Stimulated activated CD4-positive, alpha-beta T cell treated with anti-CD3 and anti-CD28 coated beads, TNF-alpha, amount 100 ng/mL, for 1 hour (primary cell): ENCODE results near the gene JMY.

Experiments
- DNase-seq, 3 donors: peaks; one replicate each; pipeline ENCODE4 v3.0.0-alpha.2; 2020; ENCODE audit warnings: low read depth in 3 of 3, low spot score in 1 of 3

JMY gene

DNA sequence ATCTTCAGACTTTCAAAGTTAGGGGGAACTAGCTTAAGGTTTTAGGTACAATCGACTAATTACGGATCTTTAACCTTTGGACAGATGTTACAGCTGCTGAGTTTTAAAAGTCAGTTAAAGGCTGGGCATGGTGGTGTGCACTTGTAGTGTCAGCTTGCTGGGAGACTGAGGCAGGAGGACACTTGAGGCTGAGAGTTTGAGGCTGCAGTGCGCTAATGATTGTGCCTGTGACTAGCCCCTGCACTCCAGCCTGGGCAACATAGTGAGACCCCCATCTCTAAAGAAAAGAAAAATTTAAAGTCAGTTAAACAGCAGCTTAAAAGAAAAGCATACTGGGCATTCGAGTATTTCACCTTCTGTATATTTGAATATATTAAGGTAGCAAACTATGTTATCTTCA lies 51.4 kb downstream of the JMY start:
- DNase-seq, result no peak

GRCh38 chr5:79287907-79288306 lies 52.0 kb downstream of the JMY start:
- no peak for DNase-seq

GRCh38 chr5:79295029-79295428 lies 59.1 kb downstream of the JMY start:
- no peak for DNase-seq

DNA sequence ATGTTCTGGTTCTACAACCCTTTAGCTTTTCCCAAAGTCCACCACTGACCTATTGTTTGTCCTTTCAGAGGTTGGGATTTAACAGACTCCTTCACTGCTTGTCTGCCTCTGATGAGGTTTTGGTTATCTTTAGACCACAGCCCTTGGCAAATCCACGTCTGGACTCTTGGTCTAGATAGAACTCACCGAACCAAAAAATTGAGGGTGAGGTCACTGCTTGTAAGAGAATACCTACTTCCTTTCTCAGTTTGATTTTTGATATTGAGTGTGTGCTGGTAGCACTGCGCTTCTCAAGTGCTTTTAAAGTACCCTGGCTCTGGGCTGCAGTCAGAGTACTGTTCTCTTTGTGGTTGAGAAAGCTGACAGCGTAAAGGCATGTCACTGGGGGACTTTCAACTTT lies 61.7 kb downstream of the JMY start:
- no peak for DNase-seq

- no peak for DNase-seq
Observed at GRCh38 chr5:79301046-79301712, 65.2 kb downstream of the JMY start.

DNA sequence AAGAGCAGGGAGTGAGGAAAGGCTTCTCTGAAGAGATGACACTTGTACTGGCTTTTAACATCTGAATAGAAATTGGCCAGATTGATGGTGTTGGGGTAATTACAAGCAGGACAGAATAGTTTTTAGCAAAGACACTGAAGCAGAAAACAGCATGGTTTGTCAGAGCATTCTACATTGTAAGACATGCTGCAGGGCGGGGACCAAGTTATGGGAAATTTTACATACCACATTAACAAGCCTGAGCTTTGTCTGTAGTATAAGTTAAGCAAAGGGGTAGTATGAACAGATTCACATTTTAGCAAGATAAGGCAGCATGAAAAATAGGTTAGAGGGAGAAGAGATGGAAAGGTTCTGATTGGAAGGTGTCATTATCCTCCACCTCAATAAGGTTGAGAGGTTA lies 66.5 kb downstream of the JMY start:
- DNase-seq, result no peak

DNA sequence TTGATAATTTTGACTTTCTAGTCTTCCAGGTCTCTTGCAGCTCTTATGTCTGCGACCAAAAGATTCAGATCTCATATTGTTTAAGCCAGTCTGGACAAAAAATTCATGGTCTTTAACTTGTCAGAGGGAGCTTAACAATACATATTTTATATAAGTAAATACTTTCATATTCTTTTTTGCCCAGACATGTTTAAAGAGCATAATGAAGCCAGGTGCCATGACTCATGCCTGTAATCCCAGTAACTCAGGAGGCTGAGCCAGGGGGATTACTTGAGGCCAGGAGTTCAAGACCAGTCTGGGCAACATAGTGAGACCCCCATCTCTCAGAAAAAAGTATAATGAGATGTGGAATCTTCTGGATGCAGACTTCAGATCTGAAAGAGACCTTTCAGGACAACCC lies 69.8 kb downstream of the JMY start:
- no peak for DNase-seq

DNA sequence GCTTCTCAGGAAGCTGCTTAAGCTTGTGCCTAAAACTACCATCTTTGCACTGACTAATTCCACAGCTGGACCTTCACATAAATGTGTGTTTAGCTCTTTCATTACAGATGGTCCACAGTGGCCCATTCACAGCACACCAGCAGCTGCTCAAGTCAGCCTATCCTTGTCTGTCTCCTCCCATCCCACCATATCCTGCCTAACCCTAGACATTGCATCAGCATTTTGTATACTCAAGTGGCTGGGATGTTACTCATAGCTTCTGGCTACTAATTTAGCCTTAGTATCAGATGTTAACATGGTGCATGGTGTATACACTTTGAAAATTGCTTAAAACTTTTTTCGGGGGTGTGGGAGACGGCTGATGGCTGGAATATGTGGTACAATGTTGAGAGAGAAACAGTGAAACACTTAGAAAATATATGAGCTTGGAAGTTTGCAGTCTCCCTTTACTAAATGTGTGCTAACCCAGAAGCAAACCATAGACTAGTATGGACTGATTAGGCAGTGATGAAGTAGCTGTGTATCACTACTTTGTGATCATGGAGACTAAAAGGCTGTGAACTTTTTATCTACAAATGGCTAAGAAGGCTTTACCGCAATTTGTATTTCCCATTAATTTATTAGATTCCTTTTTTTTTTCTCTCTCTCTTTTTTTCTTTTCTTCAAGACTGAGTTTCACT lies 83.1 kb downstream of the JMY start:
- DNase-seq, result no peak

DNA sequence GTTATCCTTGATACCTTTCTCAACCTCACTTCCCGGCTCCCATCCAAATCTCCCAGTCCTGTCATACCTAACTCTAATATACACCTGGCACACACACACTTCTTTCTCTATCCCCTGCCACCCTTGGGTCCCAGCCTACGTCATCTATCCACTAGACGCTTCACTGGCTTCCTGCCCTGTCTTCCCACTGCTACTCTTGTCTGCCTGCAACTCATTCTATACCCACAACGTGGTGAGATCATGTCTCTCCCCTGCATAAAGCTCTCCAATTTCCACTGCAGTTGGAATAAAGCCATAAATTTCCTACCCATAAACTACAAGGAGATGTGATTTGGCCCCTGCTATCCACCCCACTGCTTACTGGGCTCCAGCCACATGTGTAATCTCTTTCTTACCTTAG lies 93.5 kb downstream of the JMY start:
- no peak for DNase-seq

DNA sequence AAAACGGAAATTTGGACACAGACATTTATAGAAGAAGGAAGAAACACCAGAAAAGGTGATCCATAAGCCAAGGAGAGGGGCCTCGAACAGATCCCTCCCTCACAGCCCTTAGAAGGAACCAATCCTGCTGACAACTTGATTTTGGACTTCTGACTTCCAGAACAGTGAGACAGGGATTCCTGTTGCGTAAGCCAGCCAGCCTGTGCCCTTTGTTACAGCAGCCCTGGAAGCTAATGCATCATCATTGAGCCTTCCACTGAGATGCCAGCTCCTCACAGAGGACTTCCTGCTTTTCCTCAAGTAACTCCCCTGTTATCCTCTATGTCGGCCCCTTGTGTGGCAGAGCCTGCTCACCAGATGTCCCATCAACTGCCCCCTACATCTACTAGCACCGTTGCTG lies 94.1 kb downstream of the JMY start:
- no peak for DNase-seq

DNA sequence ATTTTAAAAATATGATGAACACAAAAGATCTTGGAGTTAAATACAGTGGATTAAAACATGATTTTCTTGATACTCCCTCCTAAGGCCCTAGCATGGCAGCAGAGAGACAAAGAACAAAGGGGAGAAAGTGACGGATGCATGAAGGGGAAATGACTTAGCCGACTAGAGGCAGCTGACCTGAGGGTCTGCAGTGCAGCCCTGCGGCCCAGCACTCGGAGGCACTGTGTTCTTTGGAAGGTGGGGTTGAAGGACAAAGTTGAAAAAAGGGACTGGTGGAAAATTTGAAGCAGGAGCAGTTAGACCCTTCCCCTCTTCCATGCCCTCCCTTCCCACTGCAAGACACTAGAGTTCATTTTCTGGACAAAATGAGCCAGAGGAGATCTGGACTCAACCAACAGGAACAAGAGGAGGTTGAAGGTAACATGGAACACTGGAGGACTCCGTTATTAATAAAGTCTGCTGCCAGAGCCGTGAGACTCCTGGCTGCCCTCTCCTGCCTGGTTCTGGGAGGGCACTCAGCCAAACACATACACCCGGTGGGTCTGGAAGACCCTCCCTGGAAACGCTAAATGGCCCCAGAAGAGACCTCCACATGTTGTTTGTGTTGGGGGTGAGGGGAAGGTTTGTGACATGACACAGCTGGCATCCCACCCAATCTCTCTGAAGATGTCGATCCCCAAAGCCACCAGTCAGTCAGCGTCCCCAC lies 98.1 kb downstream of the JMY start:
- DNase-seq, result no peak

DNA sequence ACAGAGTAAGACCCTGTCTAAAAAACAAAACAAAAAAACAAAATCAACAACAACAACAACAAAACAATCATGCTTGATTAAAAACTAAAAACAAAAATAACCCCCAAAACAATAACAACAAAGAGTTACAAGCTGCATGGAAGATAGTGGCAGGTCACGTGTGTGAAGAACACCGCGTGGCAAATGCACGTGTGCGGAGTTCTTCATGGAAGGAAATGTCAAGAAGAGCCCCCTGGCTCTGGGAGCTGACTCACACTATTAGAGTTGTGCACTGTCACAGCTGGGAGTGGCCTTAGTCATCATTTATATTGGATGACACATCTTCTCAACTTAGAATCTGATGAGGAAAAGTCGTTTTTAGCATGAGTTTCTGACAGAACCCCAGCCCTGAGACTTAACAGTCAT lies 110.5 kb downstream of the JMY start:
- no peak for DNase-seq

DNA sequence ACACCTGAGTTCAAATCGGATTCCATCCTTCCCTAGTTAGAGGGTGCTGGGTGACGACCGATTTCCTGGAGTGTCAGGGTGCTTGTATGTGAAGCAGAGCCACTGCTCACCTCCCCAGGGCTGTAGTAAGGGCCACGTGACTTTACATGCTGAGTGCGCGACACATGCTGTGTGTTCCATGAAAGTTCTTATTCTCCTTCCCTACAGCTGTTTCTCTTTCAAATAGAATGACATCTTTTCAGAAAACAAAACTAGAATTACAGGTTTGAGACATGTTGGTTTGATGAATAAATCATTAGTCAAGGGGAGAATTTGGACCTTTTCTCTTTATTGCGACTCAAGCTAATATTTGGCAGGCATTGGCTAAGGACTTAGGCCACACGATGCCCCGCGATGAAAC lies 113.1 kb downstream of the JMY start:
- DNase-seq, result no peak

DNA sequence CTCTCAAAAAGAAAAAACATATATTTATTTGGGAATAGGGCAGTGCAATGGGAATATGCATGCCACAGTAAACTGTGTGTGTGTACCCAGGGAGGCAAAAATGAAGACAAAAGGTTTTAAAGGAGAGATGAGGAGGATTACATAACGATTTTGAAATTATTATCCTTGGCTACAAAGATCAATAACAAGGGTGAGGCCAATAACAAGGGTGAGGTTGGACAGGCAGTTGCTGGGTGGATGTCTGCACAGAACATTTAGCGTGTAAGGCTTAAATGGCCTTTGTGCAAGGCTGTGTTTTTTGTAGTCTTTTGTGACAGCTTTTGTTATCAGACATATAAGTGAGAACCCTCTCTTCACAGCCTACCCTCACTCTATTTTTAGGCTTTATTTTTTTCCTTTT lies 114.0 kb downstream of the JMY start:
- no peak for DNase-seq

GRCh38 chr5:79357398-79357797 lies 121.5 kb downstream of the JMY start:
- no peak for DNase-seq
